Measurements from ENCODE around the gene SLC6A7. TPM values are rescaled to one million over a fixed set of nuclear protein-coding genes. Genes with fewer than 3 reads are reported as not detected.

The SLC6A7 gene
- polyA plus RNA-seq, 1 experiment = not detected

DNA sequence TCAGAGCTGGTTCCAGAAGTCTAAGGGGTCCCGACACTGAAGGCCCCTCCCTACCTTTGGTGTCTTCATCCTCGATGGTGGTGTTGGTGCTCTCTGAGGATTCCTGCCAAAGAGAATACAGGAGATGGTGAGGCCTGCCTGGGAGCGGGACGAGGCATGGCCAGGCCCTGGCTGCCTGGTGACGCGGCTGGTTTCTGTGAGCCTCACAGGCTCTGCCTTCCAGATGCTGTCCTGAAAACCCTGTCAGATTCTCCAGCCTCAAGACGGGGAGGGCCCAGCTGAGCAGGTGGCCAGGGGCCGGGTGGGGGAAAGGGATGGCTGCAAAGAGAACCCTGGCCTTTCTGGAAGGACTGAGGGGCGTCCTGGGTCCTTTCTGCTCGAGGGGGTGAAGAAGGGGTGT is 48.8 kb downstream of the SLC6A7 start:
- H3K27ac ChIP-seq (ENCODE audit: low read depth, low read length) = no peak overlapping the region
- H3K27me3 ChIP-seq (ENCODE audit: control insufficient read depth, insufficient read depth, low read length) = peaks cover 2% of the 10 kb centered on the region
- H3K4me3 ChIP-seq (ENCODE audit: low read depth, low read length) = no peak overlapping the region
- no peak for DNase-seq (ENCODE audit: low read depth, low spot score)
- CTCF ChIA-PET = no interaction called here
- TF ChIP-seq, protein P1, sequence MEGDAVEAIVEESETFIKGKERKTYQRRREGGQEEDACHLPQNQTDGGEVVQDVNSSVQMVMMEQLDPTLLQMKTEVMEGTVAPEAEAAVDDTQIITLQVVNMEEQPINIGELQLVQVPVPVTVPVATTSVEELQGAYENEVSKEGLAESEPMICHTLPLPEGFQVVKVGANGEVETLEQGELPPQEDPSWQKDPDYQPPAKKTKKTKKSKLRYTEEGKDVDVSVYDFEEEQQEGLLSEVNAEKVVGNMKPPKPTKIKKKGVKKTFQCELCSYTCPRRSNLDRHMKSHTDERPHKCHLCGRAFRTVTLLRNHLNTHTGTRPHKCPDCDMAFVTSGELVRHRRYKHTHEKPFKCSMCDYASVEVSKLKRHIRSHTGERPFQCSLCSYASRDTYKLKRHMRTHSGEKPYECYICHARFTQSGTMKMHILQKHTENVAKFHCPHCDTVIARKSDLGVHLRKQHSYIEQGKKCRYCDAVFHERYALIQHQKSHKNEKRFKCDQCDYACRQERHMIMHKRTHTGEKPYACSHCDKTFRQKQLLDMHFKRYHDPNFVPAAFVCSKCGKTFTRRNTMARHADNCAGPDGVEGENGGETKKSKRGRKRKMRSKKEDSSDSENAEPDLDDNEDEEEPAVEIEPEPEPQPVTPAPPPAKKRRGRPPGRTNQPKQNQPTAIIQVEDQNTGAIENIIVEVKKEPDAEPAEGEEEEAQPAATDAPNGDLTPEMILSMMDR (IDR thresholded peaks at IDR 0.05; ENCODE audit: low read depth, low read length) = no peak
- POLR2A ChIA-PET = no interaction called here
- H3K9me3 ChIP-seq (ENCODE audit: control insufficient read depth, insufficient read depth, low read length) = no peaks in the 10 kb centered on the region; the same call in 1 of the 2 replicates

GRCh38 chr5:150239099-150239793 is 49.4 kb downstream of the SLC6A7 start:
- TF ChIP-seq, protein P1 (IDR thresholded peaks at IDR 0.05; ENCODE audit: low read depth, low read length) = no peak
- POLR2A ChIA-PET = no interaction called here
- CTCF ChIA-PET = no interaction called here
- H3K27me3 ChIP-seq (ENCODE audit: control insufficient read depth, insufficient read depth, low read length) = peaks cover 2% of the 10 kb centered on the region
- H3K27ac ChIP-seq (ENCODE audit: low read depth, low read length) = no peak overlapping the region
- DNase-seq (ENCODE audit: low read depth, low spot score) = no peak
- H3K9me3 ChIP-seq (ENCODE audit: control insufficient read depth, insufficient read depth, low read length) = no peaks in the 10 kb centered on the region; the same call in 1 of the 2 replicates
- H3K4me3 ChIP-seq (ENCODE audit: low read depth, low read length) = no peak overlapping the region

- Histone ChIP-seq H3K27me3 (ENCODE audit: control insufficient read depth, insufficient read depth, low read length) (peaks cover 2% of the 10 kb centered on the region), H3K9me3 (ENCODE audit: control insufficient read depth, insufficient read depth, low read length) (no peaks in the 10 kb centered on the region; the same call in 1 of the 2 replicates), H3K4me3 (ENCODE audit: low read depth, low read length) (no peak overlapping the region), H3K27ac (ENCODE audit: low read depth, low read length) (no peak overlapping the region)
- no peak for DNase-seq (ENCODE audit: low read depth, low spot score)
- POLR2A ChIA-PET = no interaction called here
- CTCF ChIA-PET = no interaction called here
- TF ChIP-seq, protein P1 (IDR thresholded peaks at IDR 0.05; ENCODE audit: low read depth, low read length) = no peak
Measured at GRCh38 chr5:150239794-150240122, 49.9 kb downstream of the SLC6A7 start.

DNA sequence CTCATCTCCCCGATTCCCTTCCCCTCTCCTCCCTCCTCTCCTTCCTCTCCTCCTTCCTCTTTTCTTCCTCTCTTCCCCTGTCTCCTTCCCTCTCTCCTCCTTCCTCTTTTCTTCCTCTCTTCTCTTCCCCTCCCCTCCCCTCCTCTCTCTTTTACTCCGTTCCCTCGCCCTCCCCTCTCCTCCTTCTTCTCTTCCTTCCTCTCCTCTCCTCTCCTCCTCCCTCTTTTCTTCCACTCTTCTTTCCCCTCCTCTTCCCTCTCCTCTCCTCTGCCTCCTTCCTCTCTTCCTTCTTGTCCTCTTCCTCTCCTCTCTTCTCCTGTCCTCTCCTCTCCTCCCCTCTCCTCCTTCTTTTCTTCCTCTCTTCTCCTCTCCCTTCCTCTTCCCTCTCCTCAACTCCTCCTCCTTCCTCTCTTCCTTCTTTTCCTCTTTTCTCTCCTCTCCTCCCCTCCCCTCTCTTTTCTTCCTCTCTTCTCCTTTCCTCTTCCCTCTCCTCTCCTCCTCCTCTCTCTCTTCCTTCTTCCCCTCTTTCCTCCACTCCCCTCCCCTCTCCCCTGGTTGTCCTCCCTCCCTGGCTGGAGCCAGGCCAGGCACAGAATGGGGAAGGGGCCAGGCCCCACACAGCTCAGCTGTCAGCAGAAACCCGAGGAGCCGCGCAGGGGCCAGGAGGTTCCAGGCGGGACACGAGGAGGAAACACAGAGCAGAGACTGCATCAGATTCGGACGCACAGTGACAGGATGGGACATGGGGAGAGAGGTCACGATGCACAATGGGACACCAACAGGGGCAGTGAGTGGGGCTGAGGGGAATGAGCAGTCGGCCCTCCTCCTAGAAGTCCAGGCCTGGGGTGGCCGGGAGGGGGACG is 51.7 kb downstream of the SLC6A7 start:
- Histone ChIP-seq H3K27me3 (ENCODE audit: control insufficient read depth, insufficient read depth, low read length) (peaks cover 2% of the 10 kb centered on the region), H3K9me3 (ENCODE audit: control insufficient read depth, insufficient read depth, low read length) (no peaks in the 10 kb centered on the region; the same call in 1 of the 2 replicates), H3K4me3 (ENCODE audit: low read depth, low read length) (no peak overlapping the region), H3K27ac (ENCODE audit: low read depth, low read length) (no peak overlapping the region)
- ChIA-PET CTCF (no interaction called here), POLR2A (no interaction called here)
- no peak for DNase-seq (ENCODE audit: low read depth, low spot score)
- TF ChIP-seq, protein P1 (IDR thresholded peaks at IDR 0.05; ENCODE audit: low read depth, low read length) = no peak

Measured in AG04450 (cell line).